Activated T-helper 9 cell treated with anti-CD3 and anti-CD28 coated beads, Interleukin-2, amount 50 U/mL, for 16 hours (primary cell): Measurements from ENCODE around the gene EPS8L1.
"Not testable (repeated sequence)": the region's sequence is repeated elsewhere in the genome, so short reads cannot be mapped to it uniquely, and the experiment has no call there.

Source experiments
- DNase-seq: peaks from one replicate; pipeline ENCODE4 v3.0.0-alpha.2; 2020; ENCODE audit warnings: low read depth

EPS8L1 gene

GRCh38 chr19:55050749-55051532 is 24.7 kb upstream of the EPS8L1 start:
- DNase-seq = no peak

- DNase-seq = no peak
Observed at GRCh38 chr19:55053735-55054134, 21.9 kb upstream of the EPS8L1 start.

GRCh38 chr19:55056827-55057226 is 18.8 kb upstream of the EPS8L1 start:
- DNase-seq = no peak

GRCh38 chr19:55058781-55059610 is 16.7 kb upstream of the EPS8L1 start:
- no peak for DNase-seq

- not testable (repeated sequence) for DNase-seq
Observed at GRCh38 chr19:55060287-55060686, 15.4 kb upstream of the EPS8L1 start.

GRCh38 chr19:55062735-55063491 is 12.8 kb upstream of the EPS8L1 start, which contains the start of gene RDH13:
Gene RDH13 (minus strand): TSS chr19:55063148. CDS start chr19:55063032, 116 bp downstream.
- peak; percentile 95 for DNase-seq

GRCh38 chr19:55063492-55063843 is 12.2 kb upstream of the EPS8L1 start:
- no peak for DNase-seq

GRCh38 chr19:55065516-55065915 is 10.2 kb upstream of the EPS8L1 start:
- not testable (repeated sequence) for DNase-seq

- no peak for DNase-seq
Observed at GRCh38 chr19:55066107-55066709, 9.5 kb upstream of the EPS8L1 start.

- DNase-seq = no peak
Observed at GRCh38 chr19:55067869-55068268, 7.8 kb upstream of the EPS8L1 start.

- no peak for DNase-seq
Observed at GRCh38 chr19:55068950-55069864, 6.5 kb upstream of the EPS8L1 start.

- no peak for DNase-seq
Observed at GRCh38 chr19:55069865-55070197, 5.8 kb upstream of the EPS8L1 start.

GRCh38 chr19:55070466-55071128 is 5.1 kb upstream of the EPS8L1 start:
- no peak for DNase-seq

- DNase-seq = no peak
Observed at GRCh38 chr19:55071129-55071502, 4.6 kb upstream of the EPS8L1 start.

- DNase-seq = no peak
Observed at GRCh38 chr19:55071913-55072312, 3.8 kb upstream of the EPS8L1 start.

- DNase-seq = no peak
Observed at GRCh38 chr19:55076321-55076720, 652 bp downstream of the EPS8L1 start.

- DNase-seq = no peak
Observed at GRCh38 chr19:55077106-55077505, 1.4 kb downstream of the EPS8L1 start.

GRCh38 chr19:55078996-55079395 is 3.3 kb downstream of the EPS8L1 start:
- DNase-seq = no peak

- no peak for DNase-seq
Observed at GRCh38 chr19:55079400-55080038, 3.9 kb downstream of the EPS8L1 start.
